C1 segment of cervical spinal cord (tissue), 14 donors: ENCODE data around the gene ZNF777.

ENCODE experiments used
- DNase-seq, 14 donors: peaks; one replicate each; lab custom pipeline; 2025; lab: John Stamatoyannopoulos, UW

ZNF777 gene

GRCh38 chr7:149477494-149478443, 16.9 kb upstream of the ZNF777 start:
- no peak for DNase-seq

- DNase-seq = no peak
Measured at GRCh38 chr7:149476791-149477190, 15.9 kb upstream of the ZNF777 start.

- no peak for DNase-seq
Measured at GRCh38 chr7:149475121-149476045, 14.5 kb upstream of the ZNF777 start.

GRCh38 chr7:149474309-149475120, 13.7 kb upstream of the ZNF777 start:
- no peak for DNase-seq

GRCh38 chr7:149473251-149473650, 12.4 kb upstream of the ZNF777 start:
- DNase-seq = no peak

GRCh38 chr7:149471289-149471953, 10.6 kb upstream of the ZNF777 start:
- no peak for DNase-seq

GRCh38 chr7:149469806-149470205, 8.9 kb upstream of the ZNF777 start:
- DNase-seq = no peak

- no peak for DNase-seq
Measured at GRCh38 chr7:149468208-149468607, 7.3 kb upstream of the ZNF777 start.

GRCh38 chr7:149467321-149467859, 6.5 kb upstream of the ZNF777 start:
- DNase-seq = no peak

GRCh38 chr7:149466364-149466763, 5.5 kb upstream of the ZNF777 start:
- no peak for DNase-seq

GRCh38 chr7:149463500-149464161, 2.8 kb upstream of the ZNF777 start:
- no peak for DNase-seq

- DNase-seq = no peak
Measured at GRCh38 chr7:149462101-149462520, 1.2 kb upstream of the ZNF777 start.

GRCh38 chr7:149459540-149460452, 1.1 kb downstream of the ZNF777 start:
- DNase-seq = peak in 2 of 14 donors; percentile 9 to 27

GRCh38 chr7:149459201-149459539, 1.7 kb downstream of the ZNF777 start:
- no peak for DNase-seq

- DNase-seq = no peak
Measured at GRCh38 chr7:149458235-149458634, 2.6 kb downstream of the ZNF777 start.

- no peak for DNase-seq
Measured at GRCh38 chr7:149457766-149458165, 3.1 kb downstream of the ZNF777 start.

- no peak for DNase-seq
Measured at GRCh38 chr7:149456506-149457421, 4.1 kb downstream of the ZNF777 start.
